PC-3 (cell line): ENCODE results near the gene KRTAP3-3. TPM values are rescaled to one million over a fixed set of nuclear protein-coding genes. Genes with fewer than 3 reads are reported as not detected.
"Not testable (repeated sequence)": the region's sequence is repeated elsewhere in the genome, so short reads cannot be mapped to it uniquely, and the experiment has no call there.

ENCODE experiments used
- ATAC-seq: fragments of 200-7000 bp; cut with Tn5 transposase; 2 replicates; pipeline ENCODE4 v1.9.1; 2020; ENCODE audit warnings: mild to moderate bottlenecking, moderate library complexity
- BruUV-seq: library from RNA; stranded (reverse); fragments of 400-500 nt; replicated peaks from 2 replicates; lab custom pipeline; 2021; lab: Mats Ljungman, UMichigan
- CTCF ChIA-PET: fragments of 300-600 bp; sonication (Branson Sonifier 250); formaldehyde crosslinking; loops from one replicate; lab custom pipeline; 2022; ENCODE audit warnings: antibody characterized with exemption; lab: Charles Lee
- POLR2A ChIA-PET: fragments of 300-600 bp; sonication (Branson Sonifier 250); formaldehyde crosslinking; loops from one replicate; lab custom pipeline; 2022; ENCODE audit warnings: antibody characterized with exemption; ENCODE audit not compliant: unreplicated experiment; lab: Charles Lee
- DNase-seq: peaks from one replicate; pipeline ENCODE4 v3.0.0-alpha.2; 2015
- H2AFZ ChIP-seq: fragments of 300-600 bp; sonication (generic); 2 replicates; pipeline ENCODE4 v1.6.0; 2016; ENCODE audit warnings: antibody characterized with exemption, low read length
- H3F3A ChIP-seq: fragments of 300-600 bp; sonication (generic); one replicate; pipeline ENCODE4 v1.6.0; 2017; ENCODE audit warnings: antibody characterized with exemption, low read length, control low read depth, mild to moderate bottlenecking; ENCODE audit not compliant: unreplicated experiment
- H3K27ac ChIP-seq: fragments of 300-600 bp; sonication (generic); 2 replicates; pipeline ENCODE4 v1.5.1; 2016; ENCODE audit warnings: mild to moderate bottlenecking, low read length
- H3K27me3 ChIP-seq: fragments of 300-600 bp; sonication (generic); 2 replicates; pipeline ENCODE4 v1.6.1; 2016; ENCODE audit warnings: low read length, mixed read lengths
- H3K36me3 ChIP-seq: fragments of 300-600 bp; sonication (generic); 2 replicates; pipeline ENCODE4 v1.6.1; 2016; ENCODE audit warnings: low read depth, mixed run types, low read length, mixed read lengths
- H3K4me1 ChIP-seq: fragments of 300-600 bp; sonication (generic); 2 replicates; pipeline ENCODE4 v1.5.1; 2016; ENCODE audit warnings: low read length; ENCODE audit not compliant: insufficient read depth
- H3K4me2 ChIP-seq: fragments of 300-600 bp; sonication (generic); 2 replicates; pipeline ENCODE4 v1.6.0; 2016; ENCODE audit warnings: low read length
- H3K4me3 ChIP-seq: fragments of 300-600 bp; sonication (generic); 2 replicates; pipeline ENCODE4 v1.5.1; 2016; ENCODE audit warnings: mild to moderate bottlenecking, low read length, mixed read lengths
- H3K79me2 ChIP-seq: fragments of 300-600 bp; sonication (generic); 2 replicates; pipeline ENCODE4 v1.6.1; 2017; ENCODE audit warnings: low read length, mixed read lengths
- H3K9ac ChIP-seq: fragments of 300-600 bp; sonication (generic); 2 replicates; pipeline ENCODE4 v1.6.0; 2016; ENCODE audit warnings: mild to moderate bottlenecking, low read length
- H3K9me2 ChIP-seq: fragments of 300-600 bp; sonication (generic); replicated peaks from 2 replicates; pipeline ENCODE4 v1.6.1; 2016; ENCODE audit warnings: mixed run types, low read length, mixed read lengths
- H3K9me3 ChIP-seq: fragments of 300-600 bp; sonication (generic); 2 replicates; pipeline ENCODE4 v1.6.1; 2016; ENCODE audit warnings: low read length, mixed read lengths
- H4K20me1 ChIP-seq: fragments of 300-600 bp; sonication (generic); 2 replicates; pipeline ENCODE4 v1.6.1; 2016; ENCODE audit warnings: low read length, mixed read lengths
- EZH2 ChIP-seq: fragments of 300-600 bp; sonication (generic); IDR thresholded peaks from one replicate; pipeline ENCODE4 v1.6.1; 2017; ENCODE audit warnings: antibody characterized with exemption, mild to moderate bottlenecking, low read length; ENCODE audit not compliant: unreplicated experiment
- EZH2phosphoT487 ChIP-seq: fragments of 300-600 bp; sonication (generic); IDR thresholded peaks from 2 replicates; pipeline ENCODE4 v1.6.1; 2018; ENCODE audit warnings: mild to moderate bottlenecking, antibody characterized with exemption, low read length, borderline replicate concordance
- intact Hi-C: fragments of 100-400 bp; cut with micrococcal nuclease; formaldehyde crosslinking; loops from 2 replicates; pipeline ENCODE4 v1.9.0; 2023
- total RNA-seq: library from RNA; depleted of rRNA; stranded (reverse); fragments of >200 nt; gene quantifications from 2 replicates; pipeline ENCODE4 v1.2.3, GENCODE V29; 2014
- TF ChIP-seq, protein P1 (sequence below): fragments of 300-600 bp; sonication (generic); conservative IDR thresholded peaks from 2 replicates; pipeline ENCODE4 v1.5.1; 2017; ENCODE audit warnings: antibody characterized with exemption, low read depth, mild to moderate bottlenecking, low read length

Gene KRTAP3-3
- total RNA-seq, 1 experiment from 2014 or later, result not detected

DNA sequence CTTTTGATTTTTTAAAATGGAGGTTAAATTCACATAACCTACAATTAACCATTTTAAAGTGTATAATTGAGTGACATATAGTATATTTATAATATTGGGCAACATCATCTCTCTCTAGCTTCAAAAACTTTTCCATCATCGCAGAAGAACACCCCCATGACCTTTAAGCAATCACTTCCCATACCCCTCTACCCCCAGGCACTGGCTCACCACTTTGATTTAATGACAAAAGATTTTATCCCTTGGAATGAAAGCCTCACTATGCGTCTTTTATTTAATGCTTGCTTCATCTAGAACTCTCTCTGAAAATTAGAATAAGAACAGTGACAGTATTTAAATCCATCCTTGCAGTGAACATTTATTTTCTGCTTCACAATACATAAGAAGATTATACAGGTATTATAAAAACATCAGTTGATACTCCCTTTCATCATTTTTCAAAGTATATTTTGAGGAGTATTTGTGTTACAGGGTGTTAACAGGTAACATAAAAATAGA is 43.9 kb upstream of the KRTAP3-3 start:
- no TSS peak for BruUV-seq
- intact Hi-C loops, result no loop called here
- Histone ChIP-seq H3K9me2 (no peaks in the 10 kb centered on the region), H3K27me3 (no peaks in the 10 kb centered on the region), H3K9ac (no peak overlapping the region), H3K4me2 (no peak overlapping the region), H3K36me3 (no peaks in the 10 kb centered on the region), H3K9me3 (no peaks in the 10 kb centered on the region), H3F3A (no peaks in the 10 kb centered on the region), H3K4me1 (peaks cover 6% of the 10 kb centered on the region), H3K27ac (no peak overlapping the region), H4K20me1 (no peaks in the 10 kb centered on the region), H2AFZ (no peak overlapping the region), H3K4me3 (no peak overlapping the region), H3K79me2 (no peaks in the 10 kb centered on the region)
- CTCF ChIA-PET, result no interaction called here
- POLR2A ChIA-PET, result no interaction called here
- no peak for TF ChIP-seq EZH2
- DNase-seq, result no peak
- no peak for ATAC-seq

DNA sequence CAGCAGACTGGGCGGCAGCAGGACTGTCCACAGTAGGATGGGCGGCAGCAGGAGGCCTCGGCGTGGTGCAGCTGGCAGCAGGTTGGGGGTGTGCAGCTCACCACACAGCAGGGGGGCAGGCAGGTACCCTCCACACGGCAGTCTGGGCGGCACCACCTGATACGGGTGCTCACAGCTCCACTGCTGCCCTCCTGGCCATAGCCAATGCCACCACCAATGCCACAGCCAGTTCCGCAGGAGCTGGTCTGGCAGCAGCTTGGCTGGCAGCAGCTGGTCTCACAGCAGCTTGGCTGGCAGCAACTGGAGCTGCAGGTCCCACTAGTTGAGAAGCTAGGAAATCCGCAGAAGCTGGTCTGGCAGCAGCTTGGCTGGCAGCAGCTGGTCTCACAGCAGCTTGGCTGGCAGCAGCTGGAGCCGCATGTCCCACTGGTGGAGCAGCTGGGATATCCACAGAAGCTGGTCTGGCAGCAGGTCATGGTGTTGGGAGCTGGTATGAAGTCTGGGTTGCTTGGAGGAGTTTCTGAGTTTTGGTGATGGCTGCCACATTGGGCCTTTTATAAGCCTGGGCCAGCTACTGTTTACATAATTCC is 40.5 kb upstream of the KRTAP3-3 start, which contains the start of gene KRTAP1-3:
KRTAP1-3 (minus strand) TSS at position 529 of the 590 bp plus-strand sequence; CDS start at position 476, 53 bp downstream.
- H3K9me2 ChIP-seq, H3K27me3 ChIP-seq, DNase-seq, intact Hi-C loops, H3K9me3 ChIP-seq, H3K4me3 ChIP-seq, H3K4me2 ChIP-seq, H4K20me1 ChIP-seq, H3K4me1 ChIP-seq, POLR2A ChIA-PET, BruUV-seq, CTCF ChIA-PET, H3K36me3 ChIP-seq, H2AFZ ChIP-seq, H3K79me2 ChIP-seq, H3K27ac ChIP-seq, H3F3A ChIP-seq, H3K9ac ChIP-seq, ATAC-seq: not testable (repeated sequence)

DNA sequence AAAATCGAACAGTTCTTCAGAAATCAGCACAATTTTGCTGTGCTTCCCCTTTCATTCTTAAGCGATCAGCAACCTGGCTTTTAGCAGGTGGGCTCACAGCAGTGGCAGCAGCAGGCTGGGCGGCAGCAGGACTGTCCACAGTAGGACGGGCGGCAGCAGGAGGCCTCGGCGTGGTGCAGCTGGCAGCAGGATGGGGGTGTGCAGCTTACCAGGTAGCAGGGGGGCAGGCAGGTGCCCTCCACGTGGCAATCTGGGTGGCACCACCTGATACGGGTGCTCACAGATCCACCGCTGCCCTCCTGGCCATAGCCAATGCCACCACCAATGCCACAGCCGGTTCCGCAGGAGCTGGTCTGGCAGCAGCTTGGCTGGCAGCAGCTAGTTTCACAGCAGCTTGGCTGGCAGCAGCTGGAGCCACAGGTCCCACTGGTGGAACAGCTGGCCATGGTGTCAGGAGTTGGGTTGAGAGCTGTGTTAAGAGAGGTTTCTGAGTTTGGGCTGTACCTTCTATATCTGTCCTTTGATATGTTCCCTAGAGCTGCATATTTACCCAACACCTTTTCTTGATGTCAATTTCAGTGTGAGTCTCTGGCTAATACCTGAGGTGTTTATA is 35.8 kb upstream of the KRTAP3-3 start, which contains the start of gene KRTAP1-4:
KRTAP1-4 (minus strand) TSS at position 563 of the 613 bp plus-strand sequence; CDS start at position 446, 117 bp downstream.
- intact Hi-C loops, result no loop called here
- POLR2A ChIA-PET, result no interaction called here

More for the DNA sequence above, 35.8 kb upstream of the KRTAP3-3 start, which contains the start of gene KRTAP1-4:
- DNase-seq, result no peak
- no peaks in the 10 kb centered on the region for H3K36me3 ChIP-seq
- no peaks in the 10 kb centered on the region for H4K20me1 ChIP-seq
- no peak within 1 kb of the TSS for H2AFZ ChIP-seq
- no peaks in the 10 kb centered on the region for H3K9me2 ChIP-seq
- H3K9ac ChIP-seq, result no peak within 1 kb of the TSS
- no peaks in the 10 kb centered on the region for H3F3A ChIP-seq
- H3K4me3 ChIP-seq, result no peak within 1 kb of the TSS
- BruUV-seq, result no TSS peak
- H3K4me1 ChIP-seq, result peaks cover 17% of the 10 kb centered on the region
- H3K9me3 ChIP-seq, result no peaks in the 10 kb centered on the region
- no peak within 1 kb of the TSS for H3K27ac ChIP-seq
- H3K4me2 ChIP-seq, result no peak within 1 kb of the TSS
- no peaks in the 10 kb centered on the region for H3K27me3 ChIP-seq
- no peak for ATAC-seq
- TF ChIP-seq EZH2phosphoT487, result no peak
- no peak for TF ChIP-seq EZH2
- TF ChIP-seq, protein P1, sequence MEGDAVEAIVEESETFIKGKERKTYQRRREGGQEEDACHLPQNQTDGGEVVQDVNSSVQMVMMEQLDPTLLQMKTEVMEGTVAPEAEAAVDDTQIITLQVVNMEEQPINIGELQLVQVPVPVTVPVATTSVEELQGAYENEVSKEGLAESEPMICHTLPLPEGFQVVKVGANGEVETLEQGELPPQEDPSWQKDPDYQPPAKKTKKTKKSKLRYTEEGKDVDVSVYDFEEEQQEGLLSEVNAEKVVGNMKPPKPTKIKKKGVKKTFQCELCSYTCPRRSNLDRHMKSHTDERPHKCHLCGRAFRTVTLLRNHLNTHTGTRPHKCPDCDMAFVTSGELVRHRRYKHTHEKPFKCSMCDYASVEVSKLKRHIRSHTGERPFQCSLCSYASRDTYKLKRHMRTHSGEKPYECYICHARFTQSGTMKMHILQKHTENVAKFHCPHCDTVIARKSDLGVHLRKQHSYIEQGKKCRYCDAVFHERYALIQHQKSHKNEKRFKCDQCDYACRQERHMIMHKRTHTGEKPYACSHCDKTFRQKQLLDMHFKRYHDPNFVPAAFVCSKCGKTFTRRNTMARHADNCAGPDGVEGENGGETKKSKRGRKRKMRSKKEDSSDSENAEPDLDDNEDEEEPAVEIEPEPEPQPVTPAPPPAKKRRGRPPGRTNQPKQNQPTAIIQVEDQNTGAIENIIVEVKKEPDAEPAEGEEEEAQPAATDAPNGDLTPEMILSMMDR, result no peak
- no peaks in the 10 kb centered on the region for H3K79me2 ChIP-seq
- CTCF ChIA-PET, result no interaction called here
